ENCODE measurements around the gene MS4A4A.

The MS4A4A gene

DNA sequence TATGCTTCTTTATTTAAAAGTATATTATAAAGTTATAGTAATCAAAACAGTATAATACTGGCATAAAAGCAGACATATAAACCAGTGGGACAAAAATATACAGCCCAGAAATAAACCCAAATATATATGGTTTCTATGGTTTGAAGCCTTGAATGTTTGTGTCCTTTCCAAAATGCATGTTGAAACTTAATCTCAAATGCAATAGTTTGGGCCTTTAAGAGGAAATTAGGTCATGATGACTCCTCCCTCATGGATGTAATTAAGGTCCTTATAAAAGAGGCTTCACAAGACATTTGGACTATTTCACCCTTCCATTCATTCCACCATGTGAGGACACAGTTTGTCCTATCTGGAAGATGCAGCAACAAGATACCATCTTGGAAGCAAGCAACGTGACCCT lies 46.5 kb downstream of the MS4A4A start, which contains the start of gene MS4A6E:
TSS of gene MS4A6E (plus strand) at position 301 of the 400 bp plus-strand sequence. CDS start 7,641 bp downstream, outside the sequence.
- TF ChIP-seq, protein P1, sequence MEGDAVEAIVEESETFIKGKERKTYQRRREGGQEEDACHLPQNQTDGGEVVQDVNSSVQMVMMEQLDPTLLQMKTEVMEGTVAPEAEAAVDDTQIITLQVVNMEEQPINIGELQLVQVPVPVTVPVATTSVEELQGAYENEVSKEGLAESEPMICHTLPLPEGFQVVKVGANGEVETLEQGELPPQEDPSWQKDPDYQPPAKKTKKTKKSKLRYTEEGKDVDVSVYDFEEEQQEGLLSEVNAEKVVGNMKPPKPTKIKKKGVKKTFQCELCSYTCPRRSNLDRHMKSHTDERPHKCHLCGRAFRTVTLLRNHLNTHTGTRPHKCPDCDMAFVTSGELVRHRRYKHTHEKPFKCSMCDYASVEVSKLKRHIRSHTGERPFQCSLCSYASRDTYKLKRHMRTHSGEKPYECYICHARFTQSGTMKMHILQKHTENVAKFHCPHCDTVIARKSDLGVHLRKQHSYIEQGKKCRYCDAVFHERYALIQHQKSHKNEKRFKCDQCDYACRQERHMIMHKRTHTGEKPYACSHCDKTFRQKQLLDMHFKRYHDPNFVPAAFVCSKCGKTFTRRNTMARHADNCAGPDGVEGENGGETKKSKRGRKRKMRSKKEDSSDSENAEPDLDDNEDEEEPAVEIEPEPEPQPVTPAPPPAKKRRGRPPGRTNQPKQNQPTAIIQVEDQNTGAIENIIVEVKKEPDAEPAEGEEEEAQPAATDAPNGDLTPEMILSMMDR (IDR thresholded peaks at IDR 0.05) = no peak

DNA sequence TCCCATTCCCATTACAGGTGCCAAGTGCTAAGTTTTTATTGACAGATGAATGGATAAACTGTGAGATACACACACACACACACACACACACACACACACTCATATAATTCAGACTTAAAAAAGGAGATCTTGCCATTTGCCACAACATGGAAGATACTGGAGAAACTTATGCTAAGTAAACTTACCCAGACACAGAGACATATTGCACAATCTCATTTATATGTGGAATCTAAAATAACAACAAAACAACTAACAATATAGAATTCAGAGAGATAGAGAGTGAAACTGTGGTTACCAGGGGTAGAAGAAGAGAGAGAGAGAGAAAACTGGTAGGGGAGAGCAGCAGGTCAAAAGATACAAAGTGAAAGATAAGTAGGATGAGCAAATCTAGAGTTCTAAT lies 48.0 kb downstream of the MS4A4A start:
- TF ChIP-seq, protein P1 (IDR thresholded peaks at IDR 0.05) = no peak

DNA sequence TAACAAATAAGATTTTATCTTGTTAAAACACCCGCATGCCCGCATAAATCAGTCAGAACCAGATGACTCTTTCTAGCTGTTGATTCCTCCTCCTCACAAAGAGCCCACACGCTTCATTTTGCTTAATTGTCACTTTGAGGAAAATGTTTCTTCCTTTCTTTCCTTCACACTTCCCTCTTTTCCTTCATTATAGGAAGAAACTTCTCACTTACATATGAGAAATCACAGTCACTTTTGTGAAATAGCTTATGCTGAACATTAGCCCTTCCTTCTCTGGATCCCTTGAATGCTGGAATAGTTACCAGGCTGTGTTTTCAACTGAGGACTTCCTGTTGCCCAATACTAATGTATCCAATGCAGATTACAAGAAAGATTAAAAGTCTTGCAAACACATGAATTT lies 52.4 kb downstream of the MS4A4A start:
- TF ChIP-seq, protein P1 (IDR thresholded peaks at IDR 0.05) = no peak

DNA sequence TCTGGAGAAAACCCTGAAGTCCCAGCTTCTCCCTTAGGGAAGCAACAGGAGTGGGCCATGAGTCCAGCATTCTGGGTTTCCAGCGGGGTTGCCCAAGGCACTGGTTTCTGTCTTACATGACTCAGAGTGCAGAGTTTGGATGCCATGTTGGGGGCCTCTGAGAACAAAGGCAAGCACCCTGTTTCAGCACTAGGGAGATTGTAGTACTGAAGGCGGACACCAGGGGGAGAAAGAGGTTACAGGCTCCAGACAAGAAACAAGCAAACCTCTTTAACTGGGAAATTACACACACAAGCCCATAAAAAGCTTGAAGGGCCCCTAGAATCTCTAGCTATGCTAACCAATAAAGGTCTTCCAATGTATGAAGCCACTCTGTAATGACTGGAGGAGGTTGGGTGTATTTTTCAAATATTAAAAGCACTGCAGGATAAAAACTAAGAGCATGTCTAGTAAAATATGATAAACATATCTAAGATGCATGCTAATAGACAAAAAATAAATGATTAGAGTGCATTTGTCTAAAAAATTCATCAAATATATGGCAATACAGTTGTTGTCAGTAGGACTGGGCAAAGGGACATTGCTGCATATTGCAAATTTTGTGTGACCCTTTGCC lies 53.6 kb downstream of the MS4A4A start:
- TF ChIP-seq, protein P1 (IDR thresholded peaks at IDR 0.05) = peak; percentile 78

DNA sequence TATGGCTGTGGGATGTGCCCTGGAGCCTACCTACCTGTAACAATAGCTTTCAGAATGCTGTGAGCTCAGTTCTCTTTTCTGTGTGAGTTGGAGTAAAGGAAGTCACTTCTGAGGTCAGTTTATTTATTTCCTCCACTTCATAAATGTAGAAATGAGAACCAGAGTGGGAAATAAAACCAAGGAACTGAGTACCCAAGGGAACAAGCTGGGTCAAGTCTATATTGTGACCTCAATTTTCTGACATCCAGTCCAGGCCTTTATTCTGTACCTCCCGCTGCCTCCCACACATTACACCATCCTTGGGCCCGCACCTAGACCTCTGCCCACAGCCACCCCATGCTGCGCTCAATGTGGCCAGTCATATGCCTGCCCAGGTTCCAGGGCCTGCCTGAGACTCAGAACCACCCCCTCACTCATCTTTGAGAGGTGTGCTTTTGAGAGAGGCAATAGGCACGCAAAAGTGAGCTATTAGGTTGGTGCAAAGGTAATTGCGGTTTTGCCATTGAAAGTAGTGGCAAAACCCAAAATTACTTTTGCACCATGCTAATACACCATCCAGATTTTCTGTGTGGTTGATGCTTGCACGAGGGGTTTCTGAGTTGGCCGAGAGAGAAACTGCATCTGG lies 56.4 kb downstream of the MS4A4A start:
- TF ChIP-seq, protein P1 (IDR thresholded peaks at IDR 0.05) = no peak

DNA sequence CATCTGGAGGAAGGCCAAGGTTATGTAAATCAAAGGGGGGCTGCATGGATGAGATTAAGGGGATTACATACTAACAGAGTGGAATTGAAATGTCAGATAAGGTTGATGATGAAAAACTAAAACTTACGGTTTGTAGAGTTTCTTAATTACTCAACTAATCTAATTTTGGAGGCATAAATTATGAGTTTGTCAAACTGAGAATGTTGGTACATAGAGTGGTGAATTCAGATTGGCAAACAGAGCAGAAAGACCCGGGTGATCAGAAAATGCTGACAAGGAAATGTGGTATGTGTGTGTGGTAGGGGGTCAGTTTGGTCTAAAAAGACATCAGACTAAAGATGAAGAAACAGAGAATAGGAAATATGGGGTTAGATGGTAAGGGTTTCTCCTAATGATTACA lies 57.6 kb downstream of the MS4A4A start:
- TF ChIP-seq, protein P1 (IDR thresholded peaks at IDR 0.05) = no peak

DNA sequence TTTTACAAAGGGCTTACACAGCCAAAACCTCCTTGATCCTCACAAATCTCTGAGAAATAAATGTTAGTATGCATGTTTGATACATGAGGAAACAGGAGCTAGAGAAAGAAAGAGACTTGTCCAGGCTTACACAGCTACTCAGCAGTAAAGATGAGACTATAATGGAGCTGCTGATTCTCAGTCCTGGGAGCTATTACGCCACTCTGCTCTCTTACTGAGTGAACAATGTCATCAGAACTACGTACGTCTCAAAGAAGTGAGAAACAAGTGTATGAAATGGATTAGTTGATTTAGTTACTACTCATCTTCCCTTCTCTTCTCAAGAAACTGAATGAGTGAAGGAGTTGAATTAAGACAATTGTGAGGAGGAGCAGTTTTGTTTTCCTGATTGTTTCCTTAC lies 58.9 kb downstream of the MS4A4A start:
- TF ChIP-seq, protein P1 (IDR thresholded peaks at IDR 0.05) = no peak
